Bronchial epithelial cell (primary cell): ENCODE results near the gene SFMBT2. TPM values are rescaled to one million over a fixed set of nuclear protein-coding genes. Genes with fewer than 3 reads are reported as not detected.

Source experiments
- DNase-seq: peaks from one replicate; pipeline ENCODE4 v3.0.0-alpha.2; 2010; ENCODE audit warnings: low read depth
- FAIRE-seq: peaks from 2 replicates; lab custom pipeline; 2011; peaks lifted over from hg19 to GRCh38; lab: Jason Lieb, UNC
- H3K27me3 ChIP-seq: 2 replicates; pipeline ENCODE4 v1.5.1; 2011; ENCODE audit warnings: low read length; ENCODE audit not compliant: control insufficient read depth, insufficient read depth
- H3K36me3 ChIP-seq: 2 replicates; pipeline ENCODE4 v1.5.1; 2011; ENCODE audit warnings: low read length; ENCODE audit not compliant: control insufficient read depth, insufficient read depth
- H3K4me3 ChIP-seq: 2 replicates; pipeline ENCODE4 v1.5.1; 2011; ENCODE audit warnings: mild to moderate bottlenecking, low read depth, low read length, control low read depth
- CTCF ChIP-seq: IDR thresholded peaks from 2 replicates; pipeline ENCODE4 v1.5.1; 2011; ENCODE audit warnings: mild to moderate bottlenecking, moderate library complexity, low read length, control low read depth, inconsistent platforms; ENCODE audit not compliant: insufficient read depth, severe bottlenecking
- total RNA-seq: library from RNA; depleted of rRNA; stranded (reverse); fragments of >200 nt; gene quantifications from 2 replicates; pipeline ENCODE4 v1.2.1, GENCODE V29; 2014

SFMBT2 gene
- total RNA-seq, 1 donor from 2014 or later = under 0.01 TPM

- DNase-seq (no peak), FAIRE-seq (no peak)
- no peaks in the 10 kb centered on the region for H3K36me3 ChIP-seq
- TF ChIP-seq CTCF = no peak
- no peaks in the 10 kb centered on the region for H3K27me3 ChIP-seq
- H3K4me3 ChIP-seq = no peak overlapping the region
Measured at GRCh38 chr10:7377614-7378248, 33.1 kb downstream of the SFMBT2 start.

GRCh38 chr10:7374795-7375194 is 36.0 kb downstream of the SFMBT2 start:
- no peaks in the 10 kb centered on the region for H3K36me3 ChIP-seq
- no peak overlapping the region for H3K4me3 ChIP-seq
- DNase-seq (no peak), FAIRE-seq (no peak)
- H3K27me3 ChIP-seq = no peaks in the 10 kb centered on the region
- no peak for TF ChIP-seq CTCF

GRCh38 chr10:7373039-7373438 is 37.8 kb downstream of the SFMBT2 start:
- H3K27me3 ChIP-seq = no peaks in the 10 kb centered on the region
- no peak for TF ChIP-seq CTCF
- H3K36me3 ChIP-seq = no peaks in the 10 kb centered on the region
- H3K4me3 ChIP-seq = no peak overlapping the region
- FAIRE-seq (no peak), DNase-seq (no peak)

GRCh38 chr10:7372504-7372903 is 38.3 kb downstream of the SFMBT2 start:
- TF ChIP-seq CTCF = no peak
- DNase-seq (no peak), FAIRE-seq (no peak)
- Histone ChIP-seq H3K4me3 (no peak overlapping the region), H3K36me3 (no peaks in the 10 kb centered on the region), H3K27me3 (no peaks in the 10 kb centered on the region)

- TF ChIP-seq CTCF = no peak
- no peaks in the 10 kb centered on the region for H3K36me3 ChIP-seq
- H3K4me3 ChIP-seq = no peak overlapping the region
- H3K27me3 ChIP-seq = no peaks in the 10 kb centered on the region
- FAIRE-seq (no peak), DNase-seq (no peak)
Measured at GRCh38 chr10:7370511-7370910, 40.3 kb downstream of the SFMBT2 start.
